PFSK-1 (cell line): ENCODE results near the gene TAF6L.

Source experiments
- FOXP2 ChIP-seq: optimal IDR thresholded peaks from 2 replicates; pipeline ENCODE3; 2011; ENCODE audit warnings: borderline replicate concordance, control low read depth, inconsistent platforms; ENCODE audit not compliant: insufficient read depth; ENCODE audit errors: extremely low read length, extremely low read depth
- POLR2AphosphoS5 ChIP-seq: IDR thresholded peaks from 2 replicates; pipeline ENCODE4 v1.6.1; 2012; ENCODE audit warnings: low read depth, mild to moderate bottlenecking, control low read depth, low read length, moderate library complexity
- REST ChIP-seq, 2 experiments: IDR thresholded peaks; 2 replicates each; pipeline versions ENCODE4 v1.6.1 to v1.8.0; 2011 to 2012; ENCODE audit warnings: low read depth in 2 of 2, low read length in 2 of 2, control low read depth in 1 of 2, inconsistent platforms in 1 of 2, mild to moderate bottlenecking in 1 of 2, moderate library complexity in 1 of 2; ENCODE audit not compliant: insufficient read depth in 1 of 2
- SIN3A ChIP-seq: IDR thresholded peaks from 2 replicates; pipeline ENCODE4 v1.6.1; 2012; ENCODE audit warnings: mild to moderate bottlenecking, low read length, moderate library complexity, borderline replicate concordance; ENCODE audit not compliant: insufficient read depth
- TAF1 ChIP-seq: IDR thresholded peaks from 2 replicates; pipeline ENCODE4 v1.6.1; 2012; ENCODE audit warnings: low read length, control low read depth, borderline replicate concordance; ENCODE audit not compliant: insufficient read depth

GRCh38 chr11:62752177-62752785, 18.9 kb upstream of the TAF6L start:
- TF ChIP-seq TAF1 (no peak), POLR2AphosphoS5 (no peak), REST (IDR thresholded peaks at IDR 0.05; ENCODE audit: insufficient read depth in 1 of 2, low read depth in 2 of 2, low read length in 2 of 2) (no peak), SIN3A (no peak), FOXP2 (no peak)
